Heart left ventricle (tissue), 16 donors: ENCODE results near the gene SSBP3. TPM values are rescaled to one million over a fixed set of nuclear protein-coding genes. Genes with fewer than 3 reads are reported as not detected.
"Not testable (repeated sequence)": the region's sequence is repeated elsewhere in the genome, so short reads cannot be mapped to it uniquely, and the experiment has no call there.

Source experiments
- ATAC-seq, 4 donors: fragments of 200-7000 bp; cut with Tn5 transposase; one replicate each; pipeline ENCODE4 v1.9.1; 2020 to 2022; ENCODE audit warnings: moderate library complexity in 4 of 4, mild to moderate bottlenecking in 3 of 4, moderate number of reproducible peaks in 1 of 4
- DNase-seq, 5 donors: peaks; one replicate each; pipeline ENCODE4 v3.0.0-alpha.2; 2020
- H3K27ac ChIP-seq, 12 donors: fragments of 200-600 bp; sonication (generic) in 4 of 12; one replicate each; pipeline versions ENCODE4 v1.5.0 to v1.8.0; 2016 to 2022; ENCODE audit warnings: mild to moderate bottlenecking in 2 of 12
- H3K27me3 ChIP-seq, 9 donors: fragments of 200-600 bp; sonication (generic) in 2 of 9; one replicate each; pipeline versions ENCODE4 v1.5.1 to v1.8.0; 2016 to 2022; ENCODE audit warnings: mild to moderate bottlenecking in 3 of 9
- H3K36me3 ChIP-seq, 9 donors: fragments of 200-600 bp; sonication (generic) in 2 of 9; one replicate each; pipeline versions ENCODE4 v1.5.0 to v1.8.0; 2018 to 2022; ENCODE audit warnings: mild to moderate bottlenecking in 2 of 9
- H3K4me1 ChIP-seq, 12 donors: fragments of 200-600 bp; sonication (generic) in 4 of 12; one replicate each; pipeline versions ENCODE4 v1.5.0 to v1.8.0; 2016 to 2022; ENCODE audit warnings: mild to moderate bottlenecking in 3 of 12
- H3K4me3 ChIP-seq, 12 donors: fragments of 200-600 bp; sonication (generic) in 4 of 12; one replicate each; pipeline versions ENCODE4 v1.5.0 to v1.8.0; 2017 to 2022; ENCODE audit warnings: mild to moderate bottlenecking in 9 of 12, moderate library complexity in 4 of 12
- H3K9me3 ChIP-seq, 12 donors: fragments of 200-600 bp; sonication (generic) in 4 of 12; one replicate each; pipeline versions ENCODE4 v1.5.0 to v1.8.0; 2016 to 2022; ENCODE audit warnings: mild to moderate bottlenecking in 1 of 12
- CTCF ChIP-seq, 12 donors: fragments of 200-600 bp; sonication (generic) in 4 of 12; IDR thresholded peaks; one replicate each; pipeline versions ENCODE4 v1.5.0 to v1.8.0; 2018 to 2022; ENCODE audit warnings: antibody characterized with exemption in 12 of 12, mild to moderate bottlenecking in 5 of 12
- POLR2A ChIP-seq, 2 donors: fragments of 450-650 bp; IDR thresholded peaks; one replicate each; pipeline ENCODE4 v1.6.1; 2017; ENCODE audit warnings: antibody characterized with exemption in 2 of 2, mild to moderate bottlenecking in 2 of 2, moderate library complexity in 2 of 2
- WGBS, 4 donors: extraction: QIAGEN DNeasy Blood & Tissue Kit in 2 of 4; methylation state at CpG; one replicate each; pipeline versions ENCODE4 v1.1.5 to v1.1.7; 2013 to 2018; 5-methylcytosine and 5-hydroxymethylcytosine counted together
- intact Hi-C, 10 donors: fragments of 100-400 bp; cut with DNase I; formaldehyde crosslinking; loops; one replicate each; pipeline versions ENCODE4 v1.11.1 to v1.14.2; 2022
- polyA plus RNA-seq, 2 donors: library from polyadenylated mRNA; stranded (reverse); fragments of 200-250 nt; gene quantifications; one replicate each; pipeline ENCODE4 v1.2.3, GENCODE V29; 2013
- total RNA-seq, 9 donors: library from RNA; depleted of rRNA in 2 of 9; stranded (reverse); fragments of >200 nt in 2 of 9; fragmentation: NEBNext Ultra II Directional in 3 of 9; extraction: Animal tissue kit (Norgen Biotek cat#: 25700) in 3 of 9; gene quantifications; one replicate each; pipeline versions ENCODE4 v1.1.0 to v1.2.4, GENCODE V29; 2016 to 2023
- donor health status: ischemic (EF 13 %, LVEDD 7.1; RV severe dilation, severe dysfunction).
- donor health status: healthy with polysubstance abuse.
- donor health status: DM: no; HTN: yes; CAD: no.
- donor health status: DM: no; HTN: no; CAD: no.
- donor health status: ischemic (EF 25% LVEDD 6.9; RV normal size, moderate dysfunction).
- donor health status: ischemic (EF 25% LVEDD 5.7; RV mildly dilated, moderate dysfunction).
- donor health status: healthy.
- donor health status: DM: yes; HTN: yes; CAD: no.
- donor health status: ischemic (EF 35%, LVEDD 5.7; RV mildly dilated, moderate dysfunction).
- donor health status: nonischemic (EF 11% LVEDD 7.7; RV severe dilation, severe dysfunction).
- donor health status: DM: yes; HTN: yes; CAD: no.
- donor health status: PGD.
- donor health status: ischemic (EF 29% LVEDD 5.4; RV normal size, mild dysfunction).
- donor health status: nonischemic (EF 23%, LVEDD 6.1; RV moderate dilation, normal function).

Gene SSBP3
- total and polyA plus RNA-seq, 11 donors, result 20.8 to 61.8 (median 48.1) TPM

GRCh38 chr1:54421101-54421504 lies 14.9 kb upstream of the SSBP3 start:
- H3K4me3 ChIP-seq, result no peak overlapping the region
- intact Hi-C loops, result loop anchor here in 2 of 10 donors (5.0 kb wide), 2 partner anchors 41 to 56 kb away; no protein-coding TSS in a partner anchor
- peaks cover 0 to 10% (median 0%) of the 10 kb centered on the region in 12 donors for H3K4me1 ChIP-seq
- TF ChIP-seq CTCF (IDR thresholded peaks at IDR 0.05) (no peak), POLR2A (IDR thresholded peaks at IDR 0.05) (no peak)
- 75 to 84% (median 80%) methylated on average over 4 of the region's 4 CpGs for WGBS, 4 donors
- H3K27me3 ChIP-seq, result no peaks in the 10 kb centered on the region
- no peaks in the 10 kb centered on the region for H3K36me3 ChIP-seq
- no peak overlapping the region for H3K27ac ChIP-seq
- DNase-seq (no peak), ATAC-seq (no peak)
- H3K9me3 ChIP-seq, result no peaks in the 10 kb centered on the region

- 95 to 99% (median 96%) methylated on average over 6 of the region's 6 CpGs for WGBS, 4 donors
- H3K4me1 ChIP-seq, H3K27ac ChIP-seq, ATAC-seq, H3K9me3 ChIP-seq, H3K4me3 ChIP-seq, H3K36me3 ChIP-seq, intact Hi-C loops, H3K27me3 ChIP-seq, DNase-seq: not testable (repeated sequence)
These were observed 12.4 kb upstream of the SSBP3 start for GRCh38 chr1:54418598-54418997.

GRCh38 chr1:54417123-54417522 lies 10.9 kb upstream of the SSBP3 start:
- peak in 1 of 4 donors; percentile 16 for ATAC-seq
- intact Hi-C loops, result no loop called here

GRCh38 chr1:54416435-54416834 lies 10.2 kb upstream of the SSBP3 start:
- Histone ChIP-seq H3K4me1 (peaks cover 0 to 16% (median 5%) of the 10 kb centered on the region in 12 donors), H3K4me3 (no peak overlapping the region), H3K36me3 (no peaks in the 10 kb centered on the region), H3K9me3 (no peaks in the 10 kb centered on the region), H3K27ac (peak overlapping the region in 1 of 12 donors; percentile 42), H3K27me3 (no peaks in the 10 kb centered on the region)
- intact Hi-C loops, result no loop called here
- DNase-seq, result no peak
- no peak for TF ChIP-seq CTCF (IDR thresholded peaks at IDR 0.05)
- no peak for TF ChIP-seq POLR2A (IDR thresholded peaks at IDR 0.05)
- ATAC-seq, result no peak
- WGBS, 4 donors, result 78 to 89% (median 84%) methylated on average over 8 of the region's 8 CpGs

More at GRCh38 chr1:54417123-54417522, 10.9 kb upstream of the SSBP3 start:
- peaks cover 0 to 16% (median 5%) of the 10 kb centered on the region in 12 donors for H3K4me1 ChIP-seq
- H3K36me3 ChIP-seq, result no peaks in the 10 kb centered on the region
- 39 to 61% (median 43%) methylated on average over 5 of the region's 5 CpGs for WGBS, 4 donors
- no peak for DNase-seq
- H3K9me3 ChIP-seq, result no peaks in the 10 kb centered on the region
- no peak for TF ChIP-seq CTCF (IDR thresholded peaks at IDR 0.05)
- TF ChIP-seq POLR2A (IDR thresholded peaks at IDR 0.05), result no peak
- H3K27ac ChIP-seq, result peak overlapping the region in 1 of 12 donors; percentile 42
- no peak overlapping the region for H3K4me3 ChIP-seq
- no peaks in the 10 kb centered on the region for H3K27me3 ChIP-seq

GRCh38 chr1:54415991-54416390 lies 9.8 kb upstream of the SSBP3 start:
- ATAC-seq (no peak), DNase-seq (no peak)
- TF ChIP-seq CTCF (IDR thresholded peaks at IDR 0.05) (no peak), POLR2A (IDR thresholded peaks at IDR 0.05) (no peak)
- Histone ChIP-seq H3K27ac (no peak overlapping the region), H3K4me3 (no peak overlapping the region), H3K4me1 (peaks cover 0 to 16% (median 5%) of the 10 kb centered on the region in 12 donors), H3K36me3 (no peaks in the 10 kb centered on the region), H3K27me3 (no peaks in the 10 kb centered on the region), H3K9me3 (no peaks in the 10 kb centered on the region)
- WGBS, 4 donors, result 77 to 84% (median 82%) methylated on average over 9 of the region's 9 CpGs
- intact Hi-C loops, result no loop called here
